Thoracic aorta (tissue), 2 donors: Measurements from ENCODE around the gene SCYL1. TPM values are rescaled to one million over a fixed set of nuclear protein-coding genes. Genes with fewer than 3 reads are reported as not detected.

Experiments
- ATAC-seq: fragments of 150-250 bp; one replicate; pipeline ENCODE4 v1.8.0; 2017; ENCODE audit warnings: low read depth; ENCODE audit not compliant: insufficient number of reproducible peaks, low FRiP score
- DNase-seq: peaks from one replicate; pipeline ENCODE4 v3.0.0-alpha.2; 2020; ENCODE audit warnings: low spot score
- H3K27ac ChIP-seq, 2 donors: fragments of 200-600 bp; sonication (generic); 1 replicate in 1 of 2; 2 replicates in 1 of 2; pipeline ENCODE4 v1.5.1; 2016; ENCODE audit warnings: mild to moderate bottlenecking in 2 of 2, moderate library complexity in 2 of 2
- H3K27me3 ChIP-seq: fragments of 200-600 bp; sonication (generic); replicated peaks from 2 replicates; pipeline ENCODE4 v1.6.0; 2016; ENCODE audit warnings: mild to moderate bottlenecking; ENCODE audit not compliant: insufficient read depth
- H3K36me3 ChIP-seq: fragments of 200-600 bp; sonication (generic); one replicate; pipeline ENCODE4 v1.5.1; 2016
- H3K4me1 ChIP-seq, 2 donors: fragments of 200-600 bp; sonication (generic); 1 replicate in 1 of 2; 2 replicates in 1 of 2; pipeline versions ENCODE4 v1.5.1 to v1.6.0; 2016; ENCODE audit warnings: low read depth in 2 of 2, mild to moderate bottlenecking in 1 of 2; ENCODE audit not compliant: control insufficient read depth in 1 of 2
- H3K4me3 ChIP-seq: fragments of 200-600 bp; sonication (generic); 2 replicates; pipeline ENCODE4 v1.5.1; 2016; ENCODE audit warnings: mild to moderate bottlenecking
- H3K9me3 ChIP-seq: fragments of 200-600 bp; sonication (generic); 2 replicates; pipeline ENCODE4 v1.5.1; 2016
- total RNA-seq, 2 donors: library from RNA; depleted of rRNA; stranded (reverse); fragments of >200 nt; gene quantifications; one replicate each; pipeline versions ENCODE4 v1.1.0 to v1.2.3, GENCODE V29; 2016
- TF ChIP-seq, protein P1 (sequence below): fragments of 200-600 bp; sonication (generic); IDR thresholded peaks from one replicate; pipeline ENCODE4 v1.5.1; 2019; ENCODE audit warnings: antibody characterized with exemption

SCYL1 gene
- total RNA-seq, 2 donors from 2014 or later, result 96.8 to 106 TPM

DNA sequence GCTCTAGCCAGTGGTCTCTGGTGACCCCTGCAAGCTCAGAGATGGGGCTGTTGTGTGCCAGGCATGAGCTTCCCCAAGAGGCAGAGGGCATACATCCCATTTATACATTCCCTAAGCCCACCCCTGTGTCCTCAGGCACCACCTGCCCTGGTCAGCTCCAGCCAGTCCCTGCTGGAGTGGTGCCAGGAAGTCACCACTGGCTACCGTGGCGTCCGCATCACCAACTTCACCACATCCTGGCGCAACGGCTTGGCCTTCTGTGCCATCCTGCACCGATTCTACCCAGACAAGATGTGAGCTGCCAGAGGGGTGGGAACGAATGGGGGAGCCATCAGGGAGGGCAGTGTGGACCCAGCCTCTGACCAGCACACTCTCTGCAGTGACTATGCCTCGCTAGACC is 59.2 kb downstream of the SCYL1 start:
- TF ChIP-seq, protein P1, sequence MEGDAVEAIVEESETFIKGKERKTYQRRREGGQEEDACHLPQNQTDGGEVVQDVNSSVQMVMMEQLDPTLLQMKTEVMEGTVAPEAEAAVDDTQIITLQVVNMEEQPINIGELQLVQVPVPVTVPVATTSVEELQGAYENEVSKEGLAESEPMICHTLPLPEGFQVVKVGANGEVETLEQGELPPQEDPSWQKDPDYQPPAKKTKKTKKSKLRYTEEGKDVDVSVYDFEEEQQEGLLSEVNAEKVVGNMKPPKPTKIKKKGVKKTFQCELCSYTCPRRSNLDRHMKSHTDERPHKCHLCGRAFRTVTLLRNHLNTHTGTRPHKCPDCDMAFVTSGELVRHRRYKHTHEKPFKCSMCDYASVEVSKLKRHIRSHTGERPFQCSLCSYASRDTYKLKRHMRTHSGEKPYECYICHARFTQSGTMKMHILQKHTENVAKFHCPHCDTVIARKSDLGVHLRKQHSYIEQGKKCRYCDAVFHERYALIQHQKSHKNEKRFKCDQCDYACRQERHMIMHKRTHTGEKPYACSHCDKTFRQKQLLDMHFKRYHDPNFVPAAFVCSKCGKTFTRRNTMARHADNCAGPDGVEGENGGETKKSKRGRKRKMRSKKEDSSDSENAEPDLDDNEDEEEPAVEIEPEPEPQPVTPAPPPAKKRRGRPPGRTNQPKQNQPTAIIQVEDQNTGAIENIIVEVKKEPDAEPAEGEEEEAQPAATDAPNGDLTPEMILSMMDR, result no peak
- ATAC-seq, result no peak
- H3K27ac ChIP-seq, result peak overlapping the region in 1 of 2 donors; percentile 47
- no peak overlapping the region for H3K4me3 ChIP-seq
- peaks cover 24 to 39% of the 10 kb centered on the region in 2 donors for H3K4me1 ChIP-seq
- H3K36me3 ChIP-seq, result peaks cover 55% of the 10 kb centered on the region
- no peaks in the 10 kb centered on the region for H3K9me3 ChIP-seq
- no peaks in the 10 kb centered on the region for H3K27me3 ChIP-seq
- DNase-seq, result no peak

DNA sequence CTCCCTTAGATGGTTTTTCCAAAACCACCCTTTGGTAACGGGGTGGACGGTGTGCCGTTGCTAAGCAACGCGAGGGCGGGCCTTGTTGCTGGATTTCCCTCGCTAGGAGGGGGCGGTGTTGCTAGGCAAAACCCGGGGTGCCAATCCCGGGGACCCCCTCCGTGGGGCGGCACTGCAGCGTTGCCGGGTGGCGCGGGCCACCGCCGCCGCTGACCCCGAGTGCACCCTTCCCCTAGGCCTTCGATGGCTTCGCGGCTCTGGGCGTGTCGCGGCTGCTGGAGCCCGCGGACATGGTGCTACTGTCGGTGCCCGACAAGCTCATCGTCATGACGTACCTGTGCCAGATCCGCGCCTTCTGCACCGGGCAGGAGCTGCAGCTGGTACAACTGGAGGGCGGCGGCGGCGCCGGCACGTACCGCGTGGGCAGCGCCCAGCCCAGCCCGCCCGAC is 59.9 kb downstream of the SCYL1 start:
- Histone ChIP-seq H3K27ac (no peak overlapping the region), H3K4me3 (no peak overlapping the region), H3K9me3 (no peaks in the 10 kb centered on the region), H3K36me3 (peaks cover 53% of the 10 kb centered on the region), H3K27me3 (no peaks in the 10 kb centered on the region), H3K4me1 (peaks cover 24 to 36% of the 10 kb centered on the region in 2 donors)
- DNase-seq (no peak), ATAC-seq (no peak)
- TF ChIP-seq, protein P1, result no peak

DNA sequence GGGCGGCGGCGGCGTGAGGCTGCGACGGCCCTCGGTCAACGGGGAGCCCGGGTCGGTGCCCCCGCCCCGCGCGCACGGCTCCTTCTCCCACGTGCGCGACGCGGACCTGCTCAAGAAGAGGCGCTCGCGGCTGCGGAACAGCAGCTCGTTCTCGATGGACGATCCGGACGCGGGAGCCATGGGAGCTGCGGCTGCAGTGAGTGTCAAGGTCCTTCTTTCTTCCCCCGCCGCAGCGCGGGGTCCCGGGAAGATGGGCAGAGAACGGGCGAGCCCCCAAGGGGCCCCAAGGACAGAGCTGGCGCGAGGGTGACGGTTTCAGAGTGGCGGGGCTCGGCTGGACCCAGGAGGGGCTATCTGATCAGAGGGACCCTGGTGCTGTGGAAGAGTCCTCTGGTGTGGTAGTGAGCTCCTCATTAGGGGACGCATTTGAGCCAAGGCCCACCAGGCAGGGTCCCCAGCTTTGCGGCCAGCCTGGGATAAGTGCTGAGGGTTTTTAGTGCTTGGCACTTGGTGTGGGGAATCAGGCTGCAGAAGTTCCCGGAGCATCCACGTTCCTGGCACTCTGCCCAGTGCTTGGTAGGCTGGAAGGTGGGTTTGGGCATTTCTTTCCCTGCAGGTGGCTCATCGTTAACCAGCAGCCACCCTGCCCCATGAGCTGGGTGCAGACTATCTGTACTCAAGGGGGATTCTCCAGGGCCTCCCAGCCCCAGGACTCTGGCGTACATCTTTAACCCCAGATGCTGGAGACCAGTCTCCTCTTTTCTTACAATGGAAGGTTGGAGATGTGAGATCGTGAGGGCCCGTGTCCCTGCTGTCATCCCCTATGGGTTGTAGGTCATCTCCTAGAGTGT is 60.7 kb downstream of the SCYL1 start:
- peaks cover 53% of the 10 kb centered on the region for H3K36me3 ChIP-seq

DNA sequence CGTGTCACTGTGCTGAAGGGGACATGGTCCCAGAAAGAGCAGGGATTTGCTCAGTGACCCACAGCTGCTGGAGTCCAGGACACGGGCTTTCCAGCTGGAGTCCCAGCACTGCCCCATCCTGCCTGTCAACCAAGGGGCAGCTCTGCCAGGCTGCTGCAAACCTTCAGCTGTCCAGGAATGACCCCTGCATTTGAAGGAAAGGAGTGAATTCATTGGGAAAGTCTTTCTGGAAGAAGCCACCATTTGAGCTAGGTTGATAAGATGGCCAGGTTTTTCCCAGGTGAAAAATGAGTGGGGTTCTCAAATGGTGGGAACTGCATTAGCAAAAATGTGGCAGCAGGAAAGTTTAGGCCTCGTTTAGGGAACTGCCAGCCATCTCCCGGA is 61.4 kb downstream of the SCYL1 start:
- Histone ChIP-seq H3K9me3 (no peaks in the 10 kb centered on the region), H3K4me1 (peaks cover 24 to 36% of the 10 kb centered on the region in 2 donors), H3K27me3 (no peaks in the 10 kb centered on the region), H3K27ac (peak overlapping the region; percentile 75 to 85), H3K36me3 (peaks cover 52% of the 10 kb centered on the region), H3K4me3 (peak overlapping the region; percentile 39)
- TF ChIP-seq, protein P1, result no peak
- DNase-seq (no peak), ATAC-seq (no peak)

More for the DNA sequence above, 60.7 kb downstream of the SCYL1 start:
- DNase-seq, result no peak
- TF ChIP-seq, protein P1, result no peak
- no peak for ATAC-seq
- Histone ChIP-seq H3K27me3 (no peaks in the 10 kb centered on the region), H3K9me3 (no peaks in the 10 kb centered on the region), H3K4me1 (peaks cover 24 to 36% of the 10 kb centered on the region in 2 donors), H3K4me3 (no peak overlapping the region), H3K27ac (peak overlapping the region; percentile 75 to 85)

DNA sequence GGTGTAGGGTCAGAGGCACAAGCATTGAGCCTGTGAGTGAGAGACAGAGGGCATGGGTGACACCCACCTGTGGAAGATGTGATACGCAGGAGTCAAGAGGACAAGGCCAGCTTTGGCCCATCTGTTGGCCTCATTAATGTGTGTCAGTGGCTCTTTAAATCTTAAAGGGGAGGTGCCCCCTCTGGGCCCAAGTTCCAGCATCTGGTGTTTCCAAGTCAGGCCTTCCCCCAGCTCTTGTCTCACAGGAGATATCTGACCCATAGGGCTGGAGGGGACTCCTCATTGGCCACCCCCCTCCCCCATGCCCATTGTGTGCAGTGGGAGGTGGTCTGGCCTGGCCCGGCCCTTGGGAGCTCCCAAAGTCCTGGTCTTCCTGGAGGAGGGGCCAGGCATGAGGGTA is 61.8 kb downstream of the SCYL1 start:
- peaks cover 49% of the 10 kb centered on the region for H3K36me3 ChIP-seq
- H3K4me1 ChIP-seq, result peaks cover 24 to 36% of the 10 kb centered on the region in 2 donors
- TF ChIP-seq, protein P1, result no peak
- ATAC-seq (no peak), DNase-seq (no peak)
- H3K27me3 ChIP-seq, result no peaks in the 10 kb centered on the region
- H3K9me3 ChIP-seq, result no peaks in the 10 kb centered on the region
- H3K27ac ChIP-seq, result peak overlapping the region; percentile 75 to 85
- H3K4me3 ChIP-seq, result peak overlapping the region; percentile 39

Other genes with a start within 250 kb of the SCYL1 start
- gene CDC42EP2, start 210.2 kb upstream of the SCYL1 start, total RNA-seq, result 10 to 100 TPM in 1 of 2 donors, 1 to 10 TPM in 1; 8.5 to 18.7 TPM
- 10 to 100 TPM; 33.3 to 49.4 TPM for gene DPF2, start 191.2 kb upstream of the SCYL1 start, total RNA-seq
- not detected for gene TIGD3, start 170.3 kb upstream of the SCYL1 start, total RNA-seq
- gene SLC25A45, start 142.4 kb upstream of the SCYL1 start, total RNA-seq, result 10 to 100 TPM; 19.0 to 26.7 TPM
- 10 to 100 TPM; 45.2 to 45.9 TPM for gene FRMD8, start 138.4 kb upstream of the SCYL1 start, total RNA-seq
- gene NEAT1, start 102.3 kb upstream of the SCYL1 start, total RNA-seq, result 1,000 to 10,000 TPM in 1 of 2 donors, 100 to 1,000 TPM in 1; 848 to 1,659 TPM
- gene MALAT1, start 26.0 kb upstream of the SCYL1 start, total RNA-seq, result over 10,000 TPM; 20,776 to 38,952 TPM
- gene LTBP3, start 33.3 kb downstream of the SCYL1 start, total RNA-seq, result 100 to 1,000 TPM; 492 to 512 TPM
- gene ZNRD2, start 45.4 kb downstream of the SCYL1 start, total RNA-seq, result 10 to 100 TPM; 38.4 to 51.7 TPM
- 100 to 1,000 TPM in 1 of 2 donors, 10 to 100 TPM in 1; 53.3 to 127 TPM for gene FAM89B, start 47.5 kb downstream of the SCYL1 start, total RNA-seq
- 100 to 1,000 TPM; 286 to 395 TPM for gene EHBP1L1, start 51.0 kb downstream of the SCYL1 start, total RNA-seq
- gene KCNK7, start 70.7 kb downstream of the SCYL1 start, total RNA-seq, result under 1 TPM in 1 of 2 donors, not detected in 1; 0.95 TPM
- gene MAP3K11, start 89.1 kb downstream of the SCYL1 start, total RNA-seq, result 10 to 100 TPM; 48.3 to 62.8 TPM
- gene PCNX3, start 90.7 kb downstream of the SCYL1 start, total RNA-seq, result 10 to 100 TPM; 37.5 to 39.5 TPM
- gene SIPA1, start 113.0 kb downstream of the SCYL1 start, total RNA-seq, result 10 to 100 TPM; 47.9 to 69.8 TPM
- gene RELA, start 137.8 kb downstream of the SCYL1 start, total RNA-seq, result 10 to 100 TPM; 81.5 to 84.4 TPM
- 10 to 100 TPM; 49.0 to 50.5 TPM for gene KAT5, start 187.2 kb downstream of the SCYL1 start, total RNA-seq
- 100 to 1,000 TPM; 138 to 185 TPM for gene RNASEH2C, start 195.7 kb downstream of the SCYL1 start, total RNA-seq